ENCODE data around the gene RHBDL1.

RHBDL1 gene

GRCh38 chr16:676565-676902 lies 1.1 kb downstream of the RHBDL1 start:
- Histone ChIP-seq H3K4me2 (ENCODE audit: low read length) (no peak overlapping the region), H3K79me2 (peaks cover 2% of the 10 kb centered on the region), H3K36me3 (ENCODE audit: control insufficient read depth, insufficient read depth, low read length) (no peaks in the 10 kb centered on the region), H3K4me3 (ENCODE audit: low read depth, low read length) (no peak overlapping the region), H2AFZ (no peak overlapping the region), H3K27me3 (ENCODE audit: control insufficient read depth, insufficient read depth, low read length) (no peaks in the 10 kb centered on the region), H3K9me3 (ENCODE audit: control insufficient read depth, low read length) (no peaks in the 10 kb centered on the region), H3K9ac (no peak overlapping the region), H3K27ac (no peak overlapping the region), H3K4me1 (peaks cover 5% of the 10 kb centered on the region)
- no peak for TF ChIP-seq CTCF (IDR thresholded peaks at IDR 0.05)

- Histone ChIP-seq H3K4me1 (peaks cover 6% of the 10 kb centered on the region), H3K27ac (no peak overlapping the region), H3K36me3 (ENCODE audit: control insufficient read depth, insufficient read depth, low read length) (no peaks in the 10 kb centered on the region), H2AFZ (no peak overlapping the region), H3K4me3 (ENCODE audit: low read depth, low read length) (no peak overlapping the region), H3K4me2 (ENCODE audit: low read length) (no peak overlapping the region), H3K79me2 (peaks cover 4% of the 10 kb centered on the region), H3K9ac (no peak overlapping the region), H3K27me3 (ENCODE audit: control insufficient read depth, insufficient read depth, low read length) (no peaks in the 10 kb centered on the region), H3K9me3 (ENCODE audit: control insufficient read depth, low read length) (no peaks in the 10 kb centered on the region)
- TF ChIP-seq CTCF (IDR thresholded peaks at IDR 0.05), result no peak
These were observed 1.4 kb downstream of the RHBDL1 start for GRCh38 chr16:676913-677312.

- Histone ChIP-seq H3K4me1 (peaks cover 6% of the 10 kb centered on the region), H3K9me3 (ENCODE audit: control insufficient read depth, low read length) (no peaks in the 10 kb centered on the region), H3K9ac (no peak overlapping the region), H3K4me2 (ENCODE audit: low read length) (no peak overlapping the region), H3K79me2 (peaks cover 4% of the 10 kb centered on the region), H3K4me3 (ENCODE audit: low read depth, low read length) (no peak overlapping the region), H3K27ac (no peak overlapping the region), H3K36me3 (ENCODE audit: control insufficient read depth, insufficient read depth, low read length) (no peaks in the 10 kb centered on the region), H3K27me3 (ENCODE audit: control insufficient read depth, insufficient read depth, low read length) (no peaks in the 10 kb centered on the region), H2AFZ (no peak overlapping the region)
- no peak for TF ChIP-seq CTCF (IDR thresholded peaks at IDR 0.05)
These were observed 2.1 kb downstream of the RHBDL1 start for GRCh38 chr16:677316-678190.

- Histone ChIP-seq H2AFZ (no peak overlapping the region), H3K27me3 (ENCODE audit: control insufficient read depth, insufficient read depth, low read length) (no peaks in the 10 kb centered on the region), H3K9ac (no peak overlapping the region), H3K4me1 (peaks cover 6% of the 10 kb centered on the region), H3K27ac (no peak overlapping the region), H3K4me2 (ENCODE audit: low read length) (no peak overlapping the region), H3K36me3 (ENCODE audit: control insufficient read depth, insufficient read depth, low read length) (no peaks in the 10 kb centered on the region), H3K4me3 (ENCODE audit: low read depth, low read length) (no peak overlapping the region), H3K9me3 (ENCODE audit: control insufficient read depth, low read length) (no peaks in the 10 kb centered on the region), H3K79me2 (peaks cover 4% of the 10 kb centered on the region)
- TF ChIP-seq CTCF (IDR thresholded peaks at IDR 0.05), result no peak
These were observed 2.9 kb downstream of the RHBDL1 start for GRCh38 chr16:678209-678857.
